Superior temporal gyrus (tissue), 1 donor: ENCODE results near the gene DYNC1H1.

Source experiments
- DNase-seq: peaks from one replicate; pipeline ENCODE4 v3.0.0-alpha.2; 2016; ENCODE audit errors: extremely low spot score

DYNC1H1 gene

DNA sequence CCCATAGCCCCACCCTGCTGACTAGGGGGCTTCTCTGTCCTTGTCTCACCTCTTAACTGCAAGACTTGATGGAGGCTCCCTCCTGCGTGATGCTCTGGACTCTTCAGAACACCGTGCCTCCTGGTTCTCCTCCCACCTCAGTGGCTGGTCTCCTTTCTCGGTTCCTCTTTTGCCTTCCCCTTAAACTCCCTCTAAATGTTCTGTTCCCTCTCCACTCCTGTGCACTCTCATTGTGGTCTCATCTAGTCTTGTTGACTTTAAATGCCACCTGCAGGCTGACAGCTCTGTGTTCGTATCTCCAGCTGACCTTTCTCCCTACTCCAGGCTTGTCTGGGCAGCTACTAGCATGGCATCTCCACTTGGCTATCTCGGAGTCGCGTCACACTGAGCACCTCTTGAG, 28.3 kb downstream of the DYNC1H1 start:
- no peak for DNase-seq

GRCh38 chr14:101997429-101998336, 33.3 kb downstream of the DYNC1H1 start:
- no peak for DNase-seq

GRCh38 chr14:102000902-102001301, 36.5 kb downstream of the DYNC1H1 start:
- DNase-seq = no peak

- no peak for DNase-seq
Observed at GRCh38 chr14:102005336-102005735, 41.0 kb downstream of the DYNC1H1 start.

GRCh38 chr14:102007916-102008418, 43.6 kb downstream of the DYNC1H1 start:
- no peak for DNase-seq

DNA sequence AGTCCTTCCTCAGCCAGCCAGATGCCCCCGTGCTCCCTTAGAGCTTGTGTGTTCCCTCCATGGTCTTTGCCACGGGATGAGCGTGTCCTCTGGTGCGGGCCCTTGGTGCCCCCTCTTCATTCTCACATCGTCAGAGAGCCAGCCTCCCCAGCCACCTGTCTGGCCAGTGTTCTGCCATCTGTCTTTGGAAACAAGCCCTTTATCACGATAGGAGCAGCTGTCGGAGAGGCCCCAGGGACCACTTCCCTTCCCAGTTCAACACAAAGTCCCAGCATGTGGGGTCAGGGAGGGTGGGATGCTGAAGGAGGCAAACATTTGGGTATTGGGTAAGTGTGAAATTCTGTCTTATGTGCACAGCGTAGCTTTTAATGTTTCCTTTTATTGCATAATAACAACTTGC, 44.5 kb downstream of the DYNC1H1 start:
- no peak for DNase-seq

DNA sequence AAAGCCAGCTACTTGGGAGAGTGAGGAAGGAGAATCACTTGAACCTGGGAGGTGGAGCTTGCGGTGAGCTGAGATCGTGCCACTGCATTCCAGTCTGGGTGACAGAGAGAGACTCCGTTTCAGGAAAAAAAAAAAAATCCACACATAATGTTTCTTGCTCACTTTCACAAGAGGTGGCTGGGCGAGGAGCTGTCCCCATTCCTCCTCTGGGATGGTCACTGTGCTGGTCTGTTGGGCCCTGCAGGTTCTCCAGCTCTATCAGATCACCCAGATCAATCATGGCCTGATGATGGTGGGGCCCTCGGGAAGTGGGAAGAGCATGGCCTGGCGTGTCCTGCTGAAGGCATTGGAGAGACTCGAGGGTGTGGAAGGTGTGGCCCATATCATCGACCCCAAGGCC, 47.3 kb downstream of the DYNC1H1 start:
- no peak for DNase-seq

- DNase-seq = no peak
Observed at GRCh38 chr14:102012336-102012735, 48.0 kb downstream of the DYNC1H1 start.

GRCh38 chr14:102013669-102014200, 49.4 kb downstream of the DYNC1H1 start:
- DNase-seq = no peak

GRCh38 chr14:102015045-102015685, 50.8 kb downstream of the DYNC1H1 start:
- DNase-seq = no peak

GRCh38 chr14:102015771-102016170, 51.4 kb downstream of the DYNC1H1 start:
- no peak for DNase-seq

- DNase-seq = no peak
Observed at GRCh38 chr14:102016420-102017090, 52.2 kb downstream of the DYNC1H1 start.

- DNase-seq = no peak
Observed at GRCh38 chr14:102018251-102018650, 53.9 kb downstream of the DYNC1H1 start.

GRCh38 chr14:102019006-102019540, 54.7 kb downstream of the DYNC1H1 start:
- DNase-seq = peak; percentile 57

- DNase-seq = no peak
Observed at GRCh38 chr14:102020058-102020971, 55.9 kb downstream of the DYNC1H1 start.

DNA sequence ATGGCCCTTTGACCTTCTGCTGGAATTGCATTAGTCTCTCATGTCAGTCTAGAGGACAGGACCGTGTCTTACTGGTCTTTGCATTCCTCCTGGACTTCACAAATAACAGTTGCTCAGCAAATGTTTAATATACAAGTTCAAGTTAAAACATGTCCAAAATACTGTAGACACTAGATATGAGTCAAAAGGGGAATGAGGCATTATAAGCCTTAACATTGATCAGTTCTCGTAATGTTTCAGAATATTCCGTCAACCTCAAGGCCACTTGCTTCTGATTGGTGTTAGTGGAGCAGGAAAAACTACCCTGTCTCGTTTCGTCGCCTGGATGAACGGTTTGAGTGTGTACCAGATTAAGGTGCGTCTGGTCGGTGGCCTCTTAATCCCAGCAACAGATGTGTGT, 62.6 kb downstream of the DYNC1H1 start:
- DNase-seq = no peak

- no peak for DNase-seq
Observed at GRCh38 chr14:102027951-102028350, 63.6 kb downstream of the DYNC1H1 start.

- no peak for DNase-seq
Observed at GRCh38 chr14:102028733-102029132, 64.4 kb downstream of the DYNC1H1 start.

DNA sequence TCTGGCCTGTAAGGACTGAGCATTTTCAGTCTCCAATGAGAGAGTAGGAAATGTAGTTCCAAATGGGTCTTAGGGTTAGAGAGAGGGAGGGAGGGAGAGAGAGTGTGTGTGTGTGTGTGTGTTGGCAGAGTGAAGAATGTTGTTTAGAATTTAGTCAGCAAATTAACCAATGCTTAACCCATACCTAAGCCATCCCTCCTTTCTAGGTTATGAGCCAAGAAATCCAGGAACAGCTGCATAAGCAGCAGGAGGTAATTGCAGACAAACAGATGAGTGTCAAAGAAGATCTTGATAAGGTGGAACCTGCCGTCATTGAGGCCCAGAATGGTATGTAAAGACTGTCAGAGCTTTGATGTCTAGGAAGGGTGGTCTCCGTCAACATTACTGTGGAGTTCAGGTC, 65.6 kb downstream of the DYNC1H1 start:
- no peak for DNase-seq

- DNase-seq = no peak
Observed at GRCh38 chr14:102033241-102033640, 68.9 kb downstream of the DYNC1H1 start.

DNA sequence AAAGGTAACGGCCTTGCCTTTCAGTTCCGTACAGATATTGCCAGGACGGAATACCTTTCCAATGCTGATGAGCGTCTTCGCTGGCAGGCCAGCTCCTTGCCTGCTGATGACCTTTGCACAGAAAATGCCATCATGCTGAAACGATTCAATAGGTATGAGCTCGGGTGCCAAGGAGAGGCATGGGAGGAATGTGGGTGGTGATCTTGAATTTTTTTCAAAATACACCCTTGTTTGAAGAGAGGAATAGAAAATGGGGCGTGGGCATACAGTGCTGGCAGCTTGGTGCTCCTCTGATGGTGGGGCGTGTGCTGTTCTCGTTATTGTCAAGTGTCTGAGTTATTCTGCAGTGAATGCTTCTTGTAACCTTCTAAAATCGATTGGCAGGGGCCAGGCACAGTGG, 69.9 kb downstream of the DYNC1H1 start:
- DNase-seq = no peak
